PC-3 (cell line): ENCODE data around the gene NSMCE1.

Source experiments
- CTCF ChIP-seq: fragments of 300-600 bp; sonication (generic); conservative IDR thresholded peaks from 2 replicates; pipeline ENCODE4 v1.5.1; 2017; ENCODE audit warnings: antibody characterized with exemption, low read depth, mild to moderate bottlenecking, low read length
- EZH2 ChIP-seq: fragments of 300-600 bp; sonication (generic); IDR thresholded peaks from one replicate; pipeline ENCODE4 v1.6.1; 2017; ENCODE audit warnings: antibody characterized with exemption, mild to moderate bottlenecking, low read length; ENCODE audit not compliant: unreplicated experiment

- no peak for TF ChIP-seq CTCF
- TF ChIP-seq EZH2, result no peak
Measured at GRCh38 chr16:27222249-27223225, 46.0 kb downstream of the NSMCE1 start.
